ENCODE results near the gene IQCC.

Gene IQCC

GRCh38 chr1:32184650-32185049, 20.8 kb upstream of the IQCC start:
- Histone ChIP-seq H3K4me3 (replicated peaks; ENCODE audit: insufficient read depth, low read length) (no peak overlapping the region), H3K27ac (replicated peaks) (no peak overlapping the region), H3K27me3 (ENCODE audit: insufficient read depth, poor library complexity, severe bottlenecking) (no peaks in the 10 kb centered on the region)
- no peak for TF ChIP-seq REST (IDR thresholded peaks at IDR 0.05; ENCODE audit: insufficient replicate concordance, low read depth)
- DNase-seq (ENCODE audit: low read depth in 1 of 2, low spot score in 1 of 2) = peak in 1 of 2 experiments; percentile 23

GRCh38 chr1:32186077-32186476, 19.4 kb upstream of the IQCC start:
- no peak overlapping the region for H3K4me3 ChIP-seq (replicated peaks; ENCODE audit: insufficient read depth, low read length)
- TF ChIP-seq POLR2AphosphoS5 (IDR thresholded peaks at IDR 0.05; ENCODE audit: low read depth) (no peak), SPI1 (IDR thresholded peaks at IDR 0.05; ENCODE audit: borderline replicate concordance, low read depth) (no peak), GABPA (IDR thresholded peaks at IDR 0.05; ENCODE audit: low read depth) (no peak), REST (IDR thresholded peaks at IDR 0.05; ENCODE audit: insufficient replicate concordance, low read depth) (no peak), CTCF (IDR thresholded peaks at IDR 0.05; ENCODE audit: insufficient read depth, low read length) (no peak)
- no peaks in the 10 kb centered on the region for H3K27me3 ChIP-seq (ENCODE audit: insufficient read depth, poor library complexity, severe bottlenecking)
- H3K27ac ChIP-seq (replicated peaks) = peak overlapping the region; percentile 38
- DNase-seq (ENCODE audit: low read depth in 1 of 2, low spot score in 1 of 2) = no peak

DNA sequence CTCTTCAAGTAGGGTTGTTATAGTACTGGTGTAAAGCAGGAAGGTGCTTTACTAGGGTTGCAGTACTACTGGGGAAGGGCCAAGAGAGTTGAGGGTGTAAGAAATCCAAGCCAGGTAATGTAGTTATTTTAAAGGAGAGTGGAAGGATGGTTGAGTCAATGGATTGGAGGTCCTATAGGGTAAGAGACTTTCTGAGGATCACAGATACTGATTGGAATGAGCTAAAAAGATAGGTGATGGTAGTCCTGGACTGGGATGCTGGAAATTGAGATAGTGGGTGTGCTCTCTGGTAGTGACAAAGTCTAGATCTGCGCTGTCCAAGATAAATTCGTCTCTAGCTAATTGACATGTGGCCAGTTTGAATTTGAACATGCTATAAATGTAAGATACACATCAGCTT, 19.0 kb upstream of the IQCC start:
- no peak overlapping the region for H3K4me3 ChIP-seq (replicated peaks; ENCODE audit: insufficient read depth, low read length)
- H3K27me3 ChIP-seq (ENCODE audit: insufficient read depth, poor library complexity, severe bottlenecking) = no peaks in the 10 kb centered on the region
- peak overlapping the region; percentile 38; the same call in 1 of the 2 replicates for H3K27ac ChIP-seq (replicated peaks)
- no peak for DNase-seq (ENCODE audit: low read depth in 1 of 2, low spot score in 1 of 2)
- no peak for TF ChIP-seq GABPA (IDR thresholded peaks at IDR 0.05; ENCODE audit: low read depth)
- no peak for TF ChIP-seq POLR2AphosphoS5 (IDR thresholded peaks at IDR 0.05; ENCODE audit: low read depth)
- no peak for TF ChIP-seq CTCF (IDR thresholded peaks at IDR 0.05; ENCODE audit: insufficient read depth, low read length)
- no peak for TF ChIP-seq REST (IDR thresholded peaks at IDR 0.05; ENCODE audit: insufficient replicate concordance, low read depth)
- no peak for TF ChIP-seq SPI1 (IDR thresholded peaks at IDR 0.05; ENCODE audit: borderline replicate concordance, low read depth)

GRCh38 chr1:32187850-32188249, 17.6 kb upstream of the IQCC start:
- no peaks in the 10 kb centered on the region for H3K27me3 ChIP-seq (ENCODE audit: insufficient read depth, poor library complexity, severe bottlenecking)
- TF ChIP-seq REST (IDR thresholded peaks at IDR 0.05; ENCODE audit: insufficient replicate concordance, low read depth) = no peak
- no peak overlapping the region for H3K4me3 ChIP-seq (replicated peaks; ENCODE audit: insufficient read depth, low read length)
- DNase-seq (ENCODE audit: low read depth in 1 of 2, low spot score in 1 of 2) = no peak
- H3K27ac ChIP-seq (replicated peaks) = no peak overlapping the region

All from HL-60 (cell line).